SIG-M5 treated with dmso at 0.1 percent for 504 hours (cell line): Measurements from ENCODE around the gene ABCD2.
"Not testable (repeated sequence)": the region's sequence is repeated elsewhere in the genome, so short reads cannot be mapped to it uniquely, and the experiment has no call there.

Source experiments
- DNase-seq: peaks from one replicate; lab custom pipeline; 2025; ENCODE audit not compliant: unreplicated experiment; lab: John Stamatoyannopoulos, UW

ABCD2 gene

GRCh38 chr12:39619660-39620433 lies at the start of gene ABCD2:
TSS of gene ABCD2 (minus strand) at chr12:39619803. CDS start at chr12:39619615, 188 bp downstream.
- DNase-seq, result peak; percentile 97

- no peak for DNase-seq
These were observed 40.5 kb upstream of the ABCD2 start for GRCh38 chr12:39660101-39660500.

- DNase-seq, result no peak
These were observed 27.8 kb upstream of the ABCD2 start for GRCh38 chr12:39647383-39647782.

- DNase-seq, result no peak
These were observed 27.4 kb upstream of the ABCD2 start for GRCh38 chr12:39646963-39647362.

- no peak for DNase-seq
These were observed 23.4 kb upstream of the ABCD2 start for GRCh38 chr12:39643052-39643451.

GRCh38 chr12:39638840-39639239 lies 19.2 kb upstream of the ABCD2 start:
- DNase-seq, result no peak

GRCh38 chr12:39638178-39638577 lies 18.6 kb upstream of the ABCD2 start:
- DNase-seq, result no peak

- DNase-seq, result no peak
These were observed 13.1 kb upstream of the ABCD2 start for GRCh38 chr12:39632670-39633069.

- peak; percentile 42 for DNase-seq
These were observed 9.2 kb upstream of the ABCD2 start for GRCh38 chr12:39628836-39629235.

GRCh38 chr12:39627914-39628313 lies 8.3 kb upstream of the ABCD2 start:
- DNase-seq, result no peak

- no peak for DNase-seq
These were observed 6.6 kb upstream of the ABCD2 start for GRCh38 chr12:39626033-39626814.

GRCh38 chr12:39623919-39624318 lies 4.3 kb upstream of the ABCD2 start:
- peak; percentile 32 for DNase-seq

- DNase-seq, result not testable (repeated sequence)
These were observed 3.6 kb upstream of the ABCD2 start for GRCh38 chr12:39623160-39623559.

- no peak for DNase-seq
These were observed 2.7 kb upstream of the ABCD2 start for GRCh38 chr12:39622306-39622705.

- no peak for DNase-seq
These were observed 2.1 kb upstream of the ABCD2 start for GRCh38 chr12:39621670-39622069.

GRCh38 chr12:39620659-39621658 lies 1.4 kb upstream of the ABCD2 start:
- DNase-seq, result no peak

- DNase-seq, result peak; percentile 33
These were observed 315 bp downstream of the ABCD2 start for GRCh38 chr12:39619316-39619659.

GRCh38 chr12:39618701-39619100 lies 902 bp downstream of the ABCD2 start:
- no peak for DNase-seq

GRCh38 chr12:39617887-39618286 lies 1.7 kb downstream of the ABCD2 start:
- DNase-seq, result peak; percentile 74

GRCh38 chr12:39616666-39617065 lies 2.9 kb downstream of the ABCD2 start:
- no peak for DNase-seq

- no peak for DNase-seq
These were observed 3.4 kb downstream of the ABCD2 start for GRCh38 chr12:39616251-39616650.
